Measurements from ENCODE around the gene MOCS3.

The MOCS3 gene

GRCh38 chr20:50995506-50995905, 36.9 kb downstream of the MOCS3 start:
- ATAC-seq (ENCODE audit: insufficient read depth, low read depth) (no peak), DNase-seq (no peak)
- Histone ChIP-seq H3K4me3 (ENCODE audit: low read depth in 1 of 2, low read length in 2 of 2) (no peak overlapping the region), H3K9me3 (ENCODE audit: insufficient read depth, low read length, severe bottlenecking) (no peaks in the 10 kb centered on the region), H3K4me2 (ENCODE audit: insufficient read depth, low read length) (no peak overlapping the region), H2AFZ (ENCODE audit: low read depth, low read length) (no peak overlapping the region), H3K4me1 (ENCODE audit: insufficient read depth, low read length) (no peaks in the 10 kb centered on the region), H3K27me3 (ENCODE audit: insufficient read depth, low read length, poor library complexity) (peaks cover 28% of the 10 kb centered on the region), H4K20me1 (ENCODE audit: insufficient read depth, low read length) (peaks cover 5% of the 10 kb centered on the region; the same call in 1 of the 2 replicates), H3K27ac (ENCODE audit: low read length) (no peak overlapping the region), H3K36me3 (ENCODE audit: insufficient read depth, low read length) (no peaks in the 10 kb centered on the region), H3K79me2 (ENCODE audit: insufficient read depth, low read length) (no peaks in the 10 kb centered on the region), H3K9ac (ENCODE audit: low read depth, low read length) (no peak overlapping the region)
- TF ChIP-seq EZH2 (IDR thresholded peaks at IDR 0.05; ENCODE audit: borderline replicate concordance, low read depth, low read length, severe bottlenecking): no peak
- no peak for TF ChIP-seq CTCF (IDR thresholded peaks at IDR 0.05; ENCODE audit: borderline replicate concordance, extremely low read depth, low read length, poor library complexity, severe bottlenecking)

GRCh38 chr20:50996901-50997865, 38.6 kb downstream of the MOCS3 start:
- no peak overlapping the region for H3K9ac ChIP-seq (ENCODE audit: low read depth, low read length)
- ATAC-seq (ENCODE audit: insufficient read depth, low read depth) (no peak), DNase-seq (no peak)
- no peak overlapping the region for H3K27ac ChIP-seq (ENCODE audit: low read length)
- peaks cover 43% of the 10 kb centered on the region for H3K27me3 ChIP-seq (ENCODE audit: insufficient read depth, low read length, poor library complexity)
- no peaks in the 10 kb centered on the region for H3K4me1 ChIP-seq (ENCODE audit: insufficient read depth, low read length)
- no peak overlapping the region for H3K4me2 ChIP-seq (ENCODE audit: insufficient read depth, low read length)
- no peaks in the 10 kb centered on the region for H3K79me2 ChIP-seq (ENCODE audit: insufficient read depth, low read length)
- H2AFZ ChIP-seq (ENCODE audit: low read depth, low read length): no peak overlapping the region
- no peaks in the 10 kb centered on the region for H3K9me3 ChIP-seq (ENCODE audit: insufficient read depth, low read length, severe bottlenecking)
- H3K4me3 ChIP-seq (ENCODE audit: low read depth in 1 of 2, low read length in 2 of 2): no peak overlapping the region
- TF ChIP-seq CTCF (IDR thresholded peaks at IDR 0.05; ENCODE audit: borderline replicate concordance, extremely low read depth, low read length, poor library complexity, severe bottlenecking) (no peak), EZH2 (IDR thresholded peaks at IDR 0.05; ENCODE audit: borderline replicate concordance, low read depth, low read length, severe bottlenecking) (no peak)
- peaks cover 5% of the 10 kb centered on the region; the same call in 1 of the 2 replicates for H4K20me1 ChIP-seq (ENCODE audit: insufficient read depth, low read length)
- no peaks in the 10 kb centered on the region for H3K36me3 ChIP-seq (ENCODE audit: insufficient read depth, low read length)

- H3K27ac ChIP-seq (ENCODE audit: low read length): no peak overlapping the region
- DNase-seq: no peak
- peaks cover 56% of the 10 kb centered on the region for H3K27me3 ChIP-seq (ENCODE audit: insufficient read depth, low read length, poor library complexity)
- TF ChIP-seq EZH2 (IDR thresholded peaks at IDR 0.05; ENCODE audit: borderline replicate concordance, low read depth, low read length, severe bottlenecking) (no peak), CTCF (IDR thresholded peaks at IDR 0.05; ENCODE audit: borderline replicate concordance, extremely low read depth, low read length, poor library complexity, severe bottlenecking) (no peak)
- H3K4me2 ChIP-seq (ENCODE audit: insufficient read depth, low read length): no peak overlapping the region
- ATAC-seq (ENCODE audit: insufficient read depth, low read depth): no peak
- H3K9me3 ChIP-seq (ENCODE audit: insufficient read depth, low read length, severe bottlenecking): no peaks in the 10 kb centered on the region
- H2AFZ ChIP-seq (ENCODE audit: low read depth, low read length): no peak overlapping the region
- H3K9ac ChIP-seq (ENCODE audit: low read depth, low read length): no peak overlapping the region
- no peak overlapping the region for H3K4me3 ChIP-seq (ENCODE audit: low read depth in 1 of 2, low read length in 2 of 2)
- no peaks in the 10 kb centered on the region for H3K79me2 ChIP-seq (ENCODE audit: insufficient read depth, low read length)
- H4K20me1 ChIP-seq (ENCODE audit: insufficient read depth, low read length): peaks cover 8% of the 10 kb centered on the region; the same call in 1 of the 2 replicates
- H3K4me1 ChIP-seq (ENCODE audit: insufficient read depth, low read length): no peaks in the 10 kb centered on the region
- H3K36me3 ChIP-seq (ENCODE audit: insufficient read depth, low read length): no peaks in the 10 kb centered on the region
These were observed 40.7 kb downstream of the MOCS3 start for GRCh38 chr20:50999355-50999754.

All from DND-41 (cell line).